ENCODE data around the gene CNP.

The CNP gene

DNA sequence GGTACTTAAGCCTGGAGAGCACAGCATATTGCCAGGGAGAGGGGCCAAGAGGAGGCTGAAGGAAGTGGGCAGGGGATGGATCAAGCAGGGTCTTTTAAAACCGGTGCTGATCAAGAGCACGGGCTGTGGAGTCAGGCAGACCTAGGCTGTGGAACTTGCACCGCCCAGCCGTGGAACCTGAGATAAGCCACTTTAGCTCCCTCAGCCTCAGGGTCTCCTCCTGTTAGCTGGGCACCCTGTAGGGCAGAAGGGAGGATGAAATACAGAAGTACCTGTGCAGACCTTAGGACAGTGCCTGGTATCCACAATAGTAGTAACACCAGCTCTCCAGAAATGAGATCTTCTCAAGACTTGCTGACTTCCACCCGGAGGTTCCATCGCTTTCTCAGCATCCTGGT is 26.9 kb upstream of the CNP start:
- DNase-seq: peak in 1 of 10 donors; percentile 25
- intact Hi-C loops (cut with DNase I): no loop called here

DNA sequence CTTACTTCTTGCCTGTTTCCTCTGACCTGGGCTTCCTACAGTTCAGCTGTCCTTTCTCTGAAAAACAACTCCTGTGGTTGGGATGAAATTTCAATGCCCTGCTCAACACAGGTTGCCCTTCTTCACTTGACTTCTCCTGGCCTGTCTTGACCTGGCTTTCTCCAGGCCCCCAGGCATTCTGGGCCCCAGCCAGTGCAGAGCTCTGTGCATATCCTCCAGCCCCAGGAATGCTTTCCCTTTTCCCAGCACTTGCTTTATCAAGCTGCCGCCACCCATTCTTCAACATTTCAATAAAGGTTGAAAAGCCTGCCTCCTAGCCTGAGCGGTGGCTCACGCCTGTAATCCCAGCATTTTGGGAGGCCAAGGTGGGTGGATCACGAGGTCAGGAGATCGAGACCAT is 25.4 kb upstream of the CNP start:
- peak in 1 of 10 donors; percentile 14 for DNase-seq
- intact Hi-C loops (cut with DNase I): no loop called here

DNA sequence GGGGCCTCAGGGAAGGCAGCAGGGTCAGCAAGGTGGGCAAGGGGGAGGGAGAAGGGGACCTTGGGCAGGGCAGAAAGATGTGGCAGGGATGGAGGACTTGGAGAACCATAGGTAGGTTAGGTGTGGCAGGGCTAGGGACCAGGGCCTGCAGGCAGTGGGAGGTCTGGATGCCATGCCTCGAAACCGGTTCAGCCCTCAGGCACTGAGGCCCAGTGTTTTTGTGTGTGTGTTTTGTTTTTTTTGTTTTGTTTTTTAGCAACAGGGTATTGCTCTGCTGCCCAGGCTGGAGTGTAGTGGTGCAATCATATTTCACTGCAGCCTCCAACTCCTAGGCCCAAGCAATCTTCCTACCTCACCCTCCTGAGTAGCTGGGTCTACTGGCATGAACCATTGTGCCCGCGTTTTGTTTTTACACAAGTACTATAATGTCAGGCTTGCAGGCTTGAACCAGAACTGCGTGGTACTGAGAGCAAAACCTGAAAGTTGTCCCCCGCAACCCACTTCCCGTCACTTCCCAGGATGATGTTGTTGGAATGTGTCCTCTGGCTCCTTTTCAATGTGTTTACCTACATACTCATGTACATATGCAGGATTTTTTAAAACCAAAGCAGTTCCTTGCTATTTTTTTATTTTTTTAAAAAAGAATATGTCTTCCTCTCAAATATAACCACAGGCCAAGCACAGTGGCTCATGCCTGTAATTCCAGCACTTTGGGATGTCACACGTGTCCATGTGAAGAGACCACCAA is 23.8 kb upstream of the CNP start:
- intact Hi-C loops (cut with DNase I): no loop called here
- peak in 1 of 10 donors; percentile 21 for DNase-seq

DNA sequence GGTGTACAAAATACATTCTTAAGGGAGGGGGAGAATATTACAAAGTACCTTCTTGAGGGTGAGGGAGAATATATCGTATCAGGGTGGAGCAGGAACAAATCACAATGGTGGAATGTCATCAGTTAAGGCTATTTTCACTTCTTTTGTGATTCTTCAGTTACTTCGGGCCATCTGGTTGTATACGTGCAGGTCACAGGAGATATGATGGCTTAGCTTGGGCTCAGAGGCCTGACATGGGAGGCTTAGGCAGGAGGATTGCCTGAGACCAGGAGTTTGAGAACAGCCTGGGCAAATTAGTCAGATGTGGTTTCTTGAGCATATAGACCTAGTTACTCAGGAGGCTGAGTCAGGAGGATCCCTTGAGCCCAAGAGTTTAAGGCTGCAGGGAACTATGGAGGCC is 23.1 kb upstream of the CNP start:
- intact Hi-C loops (cut with DNase I): no loop called here
- DNase-seq: peak in 1 of 10 donors; percentile 9

DNA sequence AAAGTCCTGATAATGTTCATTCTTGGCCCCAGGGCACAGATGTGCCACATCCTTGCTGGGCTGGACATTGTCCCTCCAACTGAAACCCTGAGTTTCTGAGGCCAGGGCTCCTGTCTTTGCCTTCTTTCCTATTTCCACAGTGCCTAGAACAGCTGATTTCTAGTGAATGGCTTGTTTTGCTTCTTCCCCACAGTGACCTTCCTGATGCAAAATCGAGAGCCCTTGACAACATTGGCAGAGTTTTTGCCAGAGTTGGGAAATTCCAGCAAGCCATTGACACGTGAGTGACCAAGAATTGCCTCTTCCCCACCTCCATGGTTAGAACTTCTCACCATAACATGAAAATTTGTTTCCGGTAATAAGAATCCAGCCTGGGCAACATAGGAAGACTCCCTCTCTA is 21.7 kb upstream of the CNP start:
- intact Hi-C loops (cut with DNase I): no loop called here
- peak in 1 of 10 donors; percentile 3 for DNase-seq

DNA sequence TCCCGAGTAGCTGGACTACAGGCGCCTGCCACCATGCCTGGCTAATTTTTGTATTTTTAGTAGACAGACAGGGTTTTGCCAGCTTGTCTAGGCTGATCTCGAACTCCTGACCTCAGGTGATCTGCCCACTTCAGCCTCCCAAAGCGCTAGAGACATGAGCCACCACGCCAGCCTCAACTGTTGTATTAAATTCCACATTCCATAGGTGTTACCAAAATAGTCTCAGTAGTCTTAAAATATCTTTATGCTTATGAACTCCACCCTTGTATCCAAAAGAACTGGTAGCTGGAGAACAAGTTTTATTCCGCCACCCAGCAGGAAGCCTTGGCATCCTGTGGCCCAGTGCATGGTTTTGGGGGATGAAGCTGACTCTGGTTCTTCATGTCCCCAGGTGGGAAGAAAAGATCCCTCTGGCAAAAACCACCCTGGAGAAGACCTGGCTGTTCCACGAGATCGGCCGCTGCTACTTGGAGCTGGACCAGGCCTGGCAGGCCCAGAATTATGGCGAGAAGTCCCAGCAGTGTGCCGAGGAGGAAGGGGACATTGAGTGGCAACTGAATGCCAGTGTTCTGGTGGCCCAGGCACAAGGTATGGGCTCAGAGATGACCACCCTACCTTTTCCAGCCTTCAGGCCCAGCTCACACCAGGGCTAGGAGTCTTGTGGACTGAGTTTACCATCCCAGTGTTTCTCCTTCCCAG is 17.7 kb upstream of the CNP start:
- intact Hi-C loops (cut with DNase I): no loop called here
- DNase-seq: peak in 1 of 10 donors; percentile 61

DNA sequence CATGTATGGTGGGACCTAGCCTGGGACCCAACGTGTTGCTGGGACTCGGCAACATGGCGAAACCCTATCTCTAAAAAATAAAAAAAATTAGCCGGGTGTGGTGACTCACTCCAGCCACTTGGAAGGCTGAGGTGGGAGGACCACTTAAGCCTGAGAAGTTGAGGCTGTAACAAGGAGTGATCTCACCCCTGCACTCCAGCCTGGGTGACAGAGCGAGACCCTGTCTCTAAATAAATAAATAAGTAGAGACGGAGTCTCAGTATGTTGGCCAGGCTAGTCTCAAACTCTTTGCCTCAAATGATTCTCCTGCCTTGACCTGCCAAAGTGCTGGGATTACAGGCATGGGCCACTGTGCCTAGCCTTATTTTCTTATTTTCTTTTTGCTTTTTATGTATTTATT is 10.1 kb upstream of the CNP start:
- intact Hi-C loops (cut with DNase I): loop anchor here (5.0 kb wide), 1 partner anchor 219 kb away; no protein-coding TSS in a partner anchor
- no peak for DNase-seq

DNA sequence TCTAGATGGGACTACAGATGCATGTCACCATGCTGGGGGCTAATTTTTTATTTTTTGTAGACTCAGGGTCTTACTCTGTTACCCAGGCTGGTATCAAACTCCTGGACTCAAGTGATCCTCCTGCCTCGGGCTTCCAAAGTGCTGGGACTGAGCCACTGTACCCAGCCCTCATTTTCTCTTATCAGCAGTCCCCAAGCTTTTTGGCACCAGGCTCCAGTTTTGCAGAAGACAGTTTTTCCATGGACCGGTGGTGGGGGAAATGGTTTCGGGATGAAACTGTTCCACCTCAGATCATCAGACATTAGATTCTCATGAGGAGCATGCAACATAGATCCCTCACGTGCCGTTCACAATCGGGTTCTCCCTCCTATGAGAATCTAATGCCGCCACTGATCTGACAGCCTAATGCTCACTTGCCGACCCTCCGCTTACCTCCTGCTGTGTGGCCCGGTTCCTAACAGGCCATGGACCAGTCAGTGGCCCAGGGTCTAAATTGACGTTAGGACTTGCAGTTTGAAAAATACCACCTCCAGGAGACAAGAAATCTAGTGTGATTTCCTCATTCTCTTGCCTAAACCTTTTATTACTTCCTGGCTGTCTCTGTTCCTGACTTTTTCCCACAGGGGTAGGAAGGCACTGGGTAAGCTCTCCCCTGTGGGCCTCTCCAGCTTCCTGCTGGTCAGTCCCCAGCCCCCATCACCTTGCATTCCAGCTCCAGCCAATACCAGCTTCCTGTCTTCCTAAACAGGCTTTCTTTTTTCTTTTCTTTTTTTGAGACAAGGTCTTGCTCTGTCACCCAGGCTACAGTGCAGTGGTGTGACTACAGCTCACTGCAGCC is 9.3 kb upstream of the CNP start:
- DNase-seq: no peak
- intact Hi-C loops (cut with DNase I): loop anchor here (5.0 kb wide), 1 partner anchor 220 kb away; no protein-coding TSS in a partner anchor

DNA sequence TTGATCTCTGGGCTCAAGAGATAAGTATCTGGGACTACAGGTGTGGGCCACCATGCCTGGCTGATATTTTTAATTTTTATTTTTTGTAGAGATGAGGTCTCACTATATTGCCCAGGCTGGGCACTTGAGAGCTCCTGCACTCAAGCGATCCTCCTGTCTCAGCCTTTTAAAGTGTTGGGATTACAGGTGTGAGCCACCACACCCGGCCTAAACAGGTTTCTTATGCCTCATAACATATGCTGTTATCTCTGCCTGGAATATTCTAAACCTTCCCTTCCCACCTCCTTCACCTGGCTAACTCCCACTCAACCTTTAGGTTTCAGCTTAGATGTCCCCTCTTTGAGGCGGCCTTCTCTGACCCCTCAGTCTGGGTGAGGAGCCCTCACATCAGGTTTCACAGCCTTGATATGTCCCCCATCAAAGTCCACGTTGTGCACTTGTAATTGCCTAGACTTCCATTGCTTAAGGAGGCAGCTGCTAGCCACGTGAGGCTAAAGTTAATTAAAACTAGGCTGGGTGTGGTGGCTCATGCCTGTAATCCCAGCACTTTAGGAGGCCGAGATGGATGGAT is 8.6 kb upstream of the CNP start:
- intact Hi-C loops (cut with DNase I): loop anchor here (5.0 kb wide), 1 partner anchor 221 kb away; no protein-coding TSS in a partner anchor
- no peak for DNase-seq

DNA sequence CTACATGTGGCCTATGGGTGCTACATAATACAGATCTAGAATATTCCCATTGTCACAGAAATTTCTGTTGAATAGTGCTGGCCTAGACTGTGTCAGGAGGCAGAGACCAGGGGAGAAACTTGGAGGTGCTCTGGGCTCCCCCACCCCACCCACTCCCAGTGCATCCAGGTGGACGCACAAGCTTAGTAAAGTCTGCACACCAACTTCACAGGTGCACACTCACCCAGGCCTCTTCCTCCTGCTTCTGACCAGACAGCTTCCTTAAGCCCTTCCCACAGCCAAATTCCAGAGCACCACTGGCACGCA is 7.6 kb upstream of the CNP start:
- DNase-seq: no peak
- intact Hi-C loops (cut with DNase I): loop anchor here (5.0 kb wide), 1 partner anchor 222 kb away; no protein-coding TSS in a partner anchor

DNA sequence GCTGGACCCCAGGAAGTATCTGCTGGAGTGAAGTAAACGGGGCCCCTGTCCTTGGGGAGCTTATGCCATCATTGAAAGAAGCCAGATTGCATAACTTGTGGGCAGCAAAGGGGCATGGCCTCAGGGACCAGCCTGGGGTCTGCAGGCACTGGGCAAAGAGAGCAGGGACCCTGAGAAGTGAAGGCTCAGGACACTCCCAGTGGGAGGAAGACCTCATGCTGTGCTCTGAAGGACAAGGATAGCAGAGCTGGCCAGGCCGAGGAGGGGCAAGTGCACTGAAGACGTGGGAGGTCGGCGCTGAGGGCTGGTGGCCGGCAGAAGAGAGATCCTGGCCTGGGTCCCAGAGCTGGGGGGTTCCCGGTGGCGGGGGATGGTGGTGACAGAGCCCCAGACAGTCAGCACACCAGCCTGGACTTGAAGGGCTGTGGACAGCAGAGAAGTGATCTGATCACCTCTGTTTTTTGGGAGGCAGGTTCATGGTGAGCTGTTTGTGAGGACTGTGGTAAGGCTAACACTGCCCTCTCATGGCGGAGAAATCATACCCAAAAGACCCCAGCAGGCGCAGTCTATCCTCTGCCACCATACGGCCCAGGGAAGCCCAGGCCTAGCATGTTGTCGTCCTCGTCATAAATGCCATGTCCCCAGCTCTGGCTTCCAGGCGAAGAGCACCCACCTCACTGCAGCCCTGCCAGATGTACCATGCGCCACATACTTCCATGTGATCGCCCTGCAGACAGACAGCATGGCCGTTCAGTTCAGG is 7.1 kb upstream of the CNP start:
- DNase-seq: peak in 1 of 10 donors; percentile 43
- intact Hi-C loops (cut with DNase I): loop anchor here (5.0 kb wide), 3 partner anchors 143 to 222 kb away; no protein-coding TSS in a partner anchor

DNA sequence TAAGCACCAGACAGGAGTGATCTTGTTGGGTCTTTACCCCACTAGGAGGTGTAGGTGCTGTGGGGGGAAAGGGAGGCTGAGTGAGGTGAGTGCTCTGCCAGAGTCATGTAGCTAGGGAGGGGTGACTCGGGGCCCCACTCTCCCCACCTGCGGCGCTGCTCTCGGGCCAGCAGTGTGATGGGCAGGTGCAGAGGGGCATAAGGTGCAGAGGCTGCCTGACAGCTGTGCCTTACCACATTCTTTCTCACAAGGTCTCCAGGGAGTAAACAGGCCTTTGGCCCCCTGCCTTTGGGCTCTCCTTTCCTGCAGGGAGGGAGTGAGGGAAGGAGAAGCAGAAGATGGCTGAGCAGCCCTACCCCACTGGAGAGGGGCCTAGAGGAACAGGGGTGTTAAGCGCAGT is 4.5 kb upstream of the CNP start:
- no peak for DNase-seq
- intact Hi-C loops (cut with DNase I): loop anchor here (5.0 kb wide), 2 partner anchors 140 to 155 kb away; no protein-coding TSS in a partner anchor

DNA sequence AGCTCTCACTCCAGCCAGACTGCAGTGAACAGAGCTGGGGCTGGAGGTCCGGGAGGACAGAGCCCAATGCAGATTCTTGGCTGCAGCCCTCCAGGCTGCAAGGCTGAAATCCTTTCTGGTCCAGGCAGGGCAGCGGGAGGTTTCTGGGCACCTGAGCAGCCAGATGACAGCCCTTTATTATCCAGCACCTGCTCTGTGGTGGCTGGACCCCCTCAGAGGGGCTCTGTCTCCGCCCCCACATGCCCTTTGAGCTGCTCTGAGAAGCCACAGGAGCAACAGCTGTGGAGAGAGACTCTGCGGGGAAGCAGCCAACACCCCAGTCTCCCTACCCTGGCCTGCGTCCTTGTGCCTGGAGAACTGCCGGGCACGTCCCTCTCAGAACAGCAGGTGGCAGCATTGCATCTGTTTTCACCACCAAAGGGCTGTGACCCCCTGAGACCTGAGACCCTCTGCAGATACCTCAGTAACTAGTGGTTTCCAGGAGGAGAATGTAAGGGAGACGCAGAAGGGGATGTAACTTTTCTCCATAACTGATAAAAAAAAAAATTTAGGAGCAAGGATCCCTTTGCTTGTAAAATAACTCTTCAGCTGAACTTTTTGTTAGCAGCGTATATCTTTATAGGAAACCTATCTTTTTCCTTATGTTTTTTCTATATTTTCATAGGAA is 3.7 kb upstream of the CNP start:
- DNase-seq: peak; percentile 70 to 97 (median 84)
- intact Hi-C loops (cut with DNase I): loop anchor here (1.0 to 5.0 kb wide), 3 partner anchors 46 to 154 kb away; no protein-coding TSS in a partner anchor

DNA sequence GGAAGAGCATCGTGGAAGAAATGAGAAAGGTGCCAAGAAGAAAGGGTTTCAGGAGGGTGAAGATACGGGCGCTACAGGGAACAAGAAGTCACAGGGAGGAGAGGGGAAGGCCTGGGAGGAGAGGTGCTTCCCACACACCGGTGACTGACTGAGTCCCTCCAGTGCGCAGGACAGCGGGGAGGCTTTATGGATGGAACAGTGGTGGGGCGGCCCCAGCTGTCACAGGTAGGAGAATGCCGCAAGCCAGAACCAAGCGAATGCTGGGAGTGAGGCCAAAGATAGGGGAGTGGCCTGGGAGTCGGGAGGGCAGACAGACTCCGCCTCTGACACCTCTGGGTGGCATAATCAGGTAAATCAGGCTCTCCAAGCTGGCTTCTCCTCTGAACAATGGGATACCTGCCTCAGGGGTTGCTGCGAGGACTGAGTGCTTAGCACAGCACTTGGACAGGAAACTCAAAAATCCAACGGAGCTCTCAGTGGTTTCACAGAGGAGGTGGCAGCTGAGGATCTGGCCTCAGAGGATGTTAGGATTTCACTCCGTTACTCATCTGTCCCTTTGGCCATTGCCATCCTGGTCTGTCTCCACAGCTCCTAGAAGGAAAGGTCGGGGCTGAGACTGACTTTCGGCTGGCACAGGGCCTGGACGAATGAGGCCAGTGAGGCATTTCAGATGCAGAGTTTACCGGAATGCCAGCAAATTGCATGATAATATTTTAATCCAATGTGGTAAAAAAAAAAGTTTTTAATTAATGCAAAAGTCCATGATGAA is 717 bp upstream of the CNP start:
- intact Hi-C loops (cut with DNase I): no loop called here
- peak in 5 of 10 donors; percentile 30 to 88 (median 78) for DNase-seq

DNA sequence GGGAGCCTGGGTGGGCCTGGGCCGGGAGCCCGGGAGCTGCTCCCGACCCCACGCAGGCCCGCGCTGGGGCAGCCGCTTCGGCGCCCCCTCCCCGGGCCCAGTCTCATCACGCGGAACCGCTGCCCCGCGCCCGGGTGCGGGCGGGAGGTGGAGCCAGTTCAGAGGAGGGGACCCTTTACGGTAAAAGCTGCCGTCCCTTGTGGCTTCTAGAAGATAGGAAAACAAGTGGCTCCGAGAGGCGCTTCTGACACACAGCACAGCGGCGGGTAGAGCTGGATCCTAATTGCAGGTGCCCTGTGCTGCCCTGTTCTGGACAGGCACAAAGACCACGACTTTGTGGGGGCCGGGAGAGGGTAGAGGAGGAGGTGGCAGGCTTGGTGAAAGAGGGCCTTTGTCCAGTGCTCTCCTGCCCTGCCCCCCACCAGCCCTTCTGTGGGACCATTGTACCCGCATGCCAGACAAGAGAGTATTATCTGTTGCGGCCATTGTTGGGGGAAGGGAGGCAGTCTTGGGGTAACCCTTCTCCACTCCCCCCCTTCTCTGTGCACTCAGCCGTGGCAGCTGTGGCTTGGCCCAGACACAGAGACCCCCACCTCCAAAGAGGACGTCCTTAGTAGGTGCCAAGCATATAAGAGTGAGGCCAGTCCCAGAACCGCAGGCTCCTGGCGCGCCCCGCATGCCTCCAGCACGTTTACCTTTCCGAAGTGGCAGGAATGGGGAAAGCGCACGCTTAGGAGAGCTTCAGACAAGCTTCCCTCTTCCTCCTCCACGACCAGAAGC is 736 bp downstream of the CNP start:
- DNase-seq: peak; percentile 83 to 98 (median 94)

DNA sequence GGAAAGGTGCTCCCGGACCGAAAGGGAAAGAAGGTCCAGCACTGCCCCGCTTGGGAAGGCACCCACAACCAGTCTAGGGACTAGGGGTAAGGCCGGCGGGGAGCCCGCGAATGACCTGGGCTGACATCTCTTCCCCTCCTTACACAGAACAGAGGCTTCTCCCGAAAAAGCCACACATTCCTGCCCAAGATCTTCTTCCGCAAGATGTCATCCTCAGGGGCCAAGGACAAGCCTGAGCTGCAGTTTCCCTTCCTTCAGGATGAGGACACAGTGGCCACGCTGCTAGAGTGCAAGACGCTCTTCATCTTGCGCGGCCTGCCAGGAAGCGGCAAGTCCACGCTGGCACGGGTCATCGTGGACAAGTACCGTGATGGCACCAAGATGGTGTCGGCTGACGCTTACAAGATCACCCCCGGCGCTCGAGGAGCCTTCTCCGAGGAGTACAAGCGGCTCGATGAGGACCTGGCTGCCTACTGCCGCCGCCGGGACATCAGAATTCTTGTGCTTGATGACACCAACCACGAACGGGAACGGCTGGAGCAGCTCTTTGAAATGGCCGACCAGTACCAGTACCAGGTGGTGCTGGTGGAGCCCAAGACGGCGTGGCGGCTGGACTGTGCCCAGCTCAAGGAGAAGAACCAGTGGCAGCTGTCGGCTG is 1.5 kb downstream of the CNP start:
- peak in 2 of 10 donors; percentile 41 to 67 for DNase-seq
- intact Hi-C loops (cut with DNase I): no loop called here

More for the DNA sequence above, 736 bp downstream of the CNP start:
- intact Hi-C loops (cut with DNase I): no loop called here

DNA sequence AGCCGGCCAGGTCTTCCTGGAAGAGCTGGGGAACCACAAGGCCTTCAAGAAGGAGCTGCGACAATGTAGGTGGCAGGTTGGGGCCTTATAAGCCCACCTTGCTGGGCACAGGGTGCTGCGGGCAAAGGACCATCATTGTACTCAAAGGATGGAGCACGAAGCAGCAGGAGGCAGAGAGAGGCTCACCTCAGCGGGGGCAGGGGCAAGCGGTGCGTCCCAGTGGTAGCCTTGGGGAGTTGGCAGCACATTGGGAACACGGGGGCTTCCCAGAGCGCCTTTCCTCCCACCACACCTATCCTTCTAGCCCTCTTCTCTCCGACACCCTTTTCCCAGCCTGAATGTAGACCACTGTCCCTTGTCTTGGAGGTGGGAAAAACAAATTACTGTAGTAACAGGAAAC is 2.1 kb downstream of the CNP start:
- DNase-seq: peak in 1 of 10 donors; percentile 56
- intact Hi-C loops (cut with DNase I): no loop called here

All from posterior cingulate gyrus (tissue), 11 donors.